Mesenchymal stem cell (in vitro differentiated cells and primary cell): ENCODE results near the gene ISYNA1.

Experiments
- DNase-seq: peaks from one replicate; pipeline ENCODE4 v3.0.0-alpha.2; 2013
- H2AFZ ChIP-seq: one replicate; pipeline ENCODE4 v1.6.1; 2013; ENCODE audit warnings: low read depth, mild to moderate bottlenecking, control low read depth, inconsistent platforms, low read length, moderate library complexity
- H2AK5ac ChIP-seq: 2 replicates; pipeline ENCODE4 v1.6.1; 2013; ENCODE audit warnings: low read length, moderate library complexity, mild to moderate bottlenecking, inconsistent platforms; ENCODE audit not compliant: severe bottlenecking
- H2BK120ac ChIP-seq: one replicate; pipeline ENCODE4 v1.6.1; 2013; ENCODE audit warnings: low read depth, mild to moderate bottlenecking, inconsistent platforms, low read length, moderate library complexity
- H2BK12ac ChIP-seq, 2 experiments: one replicate each; pipeline ENCODE4 v1.6.1; 2013; ENCODE audit warnings: inconsistent platforms in 2 of 2, low read length in 2 of 2, mild to moderate bottlenecking in 2 of 2, moderate library complexity in 2 of 2, control low read depth in 1 of 2
- H2BK15ac ChIP-seq: one replicate; pipeline ENCODE4 v1.6.1; 2013; ENCODE audit warnings: mild to moderate bottlenecking, low read depth, inconsistent platforms; ENCODE audit not compliant: poor library complexity, severe bottlenecking
- H2BK5ac ChIP-seq: 2 replicates; pipeline ENCODE4 v1.6.1; 2013; ENCODE audit warnings: low read depth, mild to moderate bottlenecking, low read length, control low read depth, inconsistent platforms; ENCODE audit not compliant: poor library complexity, severe bottlenecking
- H3K14ac ChIP-seq, 2 experiments: one replicate each; pipeline ENCODE4 v1.6.1; 2013; ENCODE audit warnings: inconsistent platforms in 2 of 2, low read length in 2 of 2, control low read depth in 1 of 2, mild to moderate bottlenecking in 1 of 2, moderate library complexity in 1 of 2
- H3K18ac ChIP-seq, 2 experiments: one replicate each; pipeline ENCODE4 v1.6.1; 2013; ENCODE audit warnings: inconsistent platforms in 2 of 2, low read length in 2 of 2, control low read depth in 1 of 2, low read depth in 1 of 2, mild to moderate bottlenecking in 1 of 2
- H3K23ac ChIP-seq, 2 experiments: one replicate each; pipeline ENCODE4 v1.6.1; 2013; ENCODE audit warnings: inconsistent platforms in 2 of 2, low read length in 2 of 2, mild to moderate bottlenecking in 2 of 2, moderate library complexity in 2 of 2, control low read depth in 1 of 2
- H3K27ac ChIP-seq: 2 replicates; pipeline ENCODE4 v1.5.1; 2013; ENCODE audit warnings: mild to moderate bottlenecking, moderate library complexity, low read length, control low read depth, inconsistent platforms; ENCODE audit not compliant: poor library complexity, severe bottlenecking
- H3K27me3 ChIP-seq, 2 experiments: 2 replicates each; pipeline versions ENCODE4 v1.6.1 to v1.7.0; 2013; ENCODE audit warnings: low read length in 2 of 2, mild to moderate bottlenecking in 2 of 2, moderate library complexity in 2 of 2, control low read depth in 1 of 2, inconsistent platforms in 1 of 2; ENCODE audit not compliant: control insufficient read depth in 1 of 2, insufficient read depth in 1 of 2
- H3K36me3 ChIP-seq, 2 experiments: 2 replicates each; pipeline versions ENCODE4 v1.6.1 to v1.7.0; 2013; ENCODE audit warnings: low read length in 2 of 2, control low read depth in 1 of 2, inconsistent platforms in 1 of 2, low read depth in 1 of 2, mild to moderate bottlenecking in 1 of 2; ENCODE audit not compliant: insufficient read depth in 2 of 2, control insufficient read depth in 1 of 2
- H3K4ac ChIP-seq, 2 experiments: one replicate each; pipeline ENCODE4 v1.6.1; 2013; ENCODE audit warnings: inconsistent platforms in 2 of 2, low read length in 2 of 2, mild to moderate bottlenecking in 2 of 2, moderate library complexity in 2 of 2, control low read depth in 1 of 2, low read depth in 1 of 2
- H3K4me1 ChIP-seq: 2 replicates; pipeline ENCODE4 v1.6.1; 2013; ENCODE audit warnings: low read depth, low read length, control low read depth; ENCODE audit not compliant: control insufficient read depth, insufficient read depth
- H3K4me2 ChIP-seq: 2 replicates; pipeline ENCODE4 v1.6.1; 2013; ENCODE audit warnings: low read length, mild to moderate bottlenecking, inconsistent platforms; ENCODE audit not compliant: poor library complexity, severe bottlenecking
- H3K4me3 ChIP-seq, 2 experiments: 2 replicates each; pipeline versions ENCODE4 v1.5.1 to v1.7.0; 2013; ENCODE audit warnings: low read length in 2 of 2, mild to moderate bottlenecking in 2 of 2, control low read depth in 1 of 2, low read depth in 1 of 2; ENCODE audit not compliant: insufficient read depth in 1 of 2
- H3K79me1 ChIP-seq: replicated peaks from 2 replicates; pipeline ENCODE4 v1.6.1; 2013; ENCODE audit warnings: mild to moderate bottlenecking, control low read depth, low read length, inconsistent platforms; ENCODE audit not compliant: poor library complexity, severe bottlenecking
- H3K9ac ChIP-seq: 2 replicates; pipeline ENCODE4 v1.7.0; 2013; ENCODE audit warnings: mild to moderate bottlenecking, low read length, moderate library complexity
- H3K9me3 ChIP-seq: 2 replicates; pipeline ENCODE4 v1.7.0; 2013; ENCODE audit warnings: mild to moderate bottlenecking, low read length; ENCODE audit not compliant: control insufficient read depth
- H4K8ac ChIP-seq: one replicate; pipeline ENCODE4 v1.6.1; 2013; ENCODE audit warnings: inconsistent platforms, mild to moderate bottlenecking, low read length, moderate library complexity
- H4K91ac ChIP-seq: one replicate; pipeline ENCODE4 v1.6.1; 2013; ENCODE audit warnings: mild to moderate bottlenecking, low read length, inconsistent platforms
- WGBS: methylation state at CpG from one replicate; pipeline ENCODE4 v1.1.7; 2013; ENCODE audit warnings: mixed read lengths; 5-methylcytosine and 5-hydroxymethylcytosine counted together

The ISYNA1 gene

DNA sequence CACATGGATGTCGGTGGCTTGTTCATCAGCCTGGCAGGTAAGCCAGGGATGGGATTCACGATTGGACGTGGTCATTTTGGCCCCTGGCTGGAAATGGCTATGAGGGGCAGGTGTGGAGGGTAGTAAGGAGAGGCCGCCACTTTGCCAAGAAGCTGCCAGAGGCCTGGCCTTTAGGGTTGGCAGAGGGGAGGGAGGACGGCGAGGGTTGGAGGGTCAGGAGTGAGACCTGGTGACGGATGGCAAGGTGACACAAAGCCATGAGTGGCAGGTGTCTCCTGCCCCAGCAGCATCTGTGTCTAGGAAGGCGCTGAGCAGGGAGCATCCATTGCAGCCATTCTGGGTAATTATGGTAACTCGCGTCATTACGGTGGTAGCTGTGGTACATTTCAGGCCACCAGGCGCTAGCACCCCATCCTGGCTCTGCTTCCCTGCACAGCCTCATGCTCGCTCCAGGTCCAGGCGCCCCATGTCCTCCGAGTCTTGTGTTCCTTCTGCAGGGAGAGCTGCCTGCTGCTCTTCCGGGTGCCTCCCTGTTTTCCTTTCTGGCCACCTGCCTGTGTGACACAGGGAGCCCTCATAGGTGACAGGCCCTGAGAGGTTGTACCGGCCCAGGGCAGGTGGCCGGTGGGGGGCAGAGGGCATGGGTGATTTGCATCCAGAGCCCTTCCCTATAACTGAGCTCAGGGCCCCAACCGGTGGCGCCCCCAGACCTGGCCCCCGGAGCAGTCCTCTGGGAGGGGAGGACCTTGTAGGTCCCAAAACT lies 14.5 kb downstream of the ISYNA1 start:
- H3K27ac ChIP-seq, result no peak overlapping the region
- no peak overlapping the region for H3K14ac ChIP-seq
- H3K36me3 ChIP-seq, result peaks cover 0 to 33% of the 10 kb centered on the region in 2 experiments
- H2AFZ ChIP-seq, result no peak overlapping the region
- WGBS, result 95% methylated on average over 21 of the region's 21 CpGs
- H3K4me1 ChIP-seq, result peaks cover 68% of the 10 kb centered on the region
- no peak overlapping the region for H2BK12ac ChIP-seq
- H2BK5ac ChIP-seq, result no peak overlapping the region
- no peak overlapping the region for H3K9ac ChIP-seq
- no peaks in the 10 kb centered on the region for H3K9me3 ChIP-seq
- no peak overlapping the region for H2AK5ac ChIP-seq
- no peak overlapping the region for H2BK15ac ChIP-seq
- peak overlapping the region; percentile 52 for H4K8ac ChIP-seq
- H2BK120ac ChIP-seq, result no peak overlapping the region
- H3K4ac ChIP-seq, result no peak overlapping the region
- H4K91ac ChIP-seq, result no peak overlapping the region
- H3K27me3 ChIP-seq, result no peaks in the 10 kb centered on the region
- DNase-seq, result no peak
- no peak overlapping the region for H3K4me3 ChIP-seq
- H3K23ac ChIP-seq, result no peak overlapping the region
- no peak overlapping the region for H3K4me2 ChIP-seq
- no peak overlapping the region for H3K18ac ChIP-seq
- peaks cover 2% of the 10 kb centered on the region for H3K79me1 ChIP-seq

DNA sequence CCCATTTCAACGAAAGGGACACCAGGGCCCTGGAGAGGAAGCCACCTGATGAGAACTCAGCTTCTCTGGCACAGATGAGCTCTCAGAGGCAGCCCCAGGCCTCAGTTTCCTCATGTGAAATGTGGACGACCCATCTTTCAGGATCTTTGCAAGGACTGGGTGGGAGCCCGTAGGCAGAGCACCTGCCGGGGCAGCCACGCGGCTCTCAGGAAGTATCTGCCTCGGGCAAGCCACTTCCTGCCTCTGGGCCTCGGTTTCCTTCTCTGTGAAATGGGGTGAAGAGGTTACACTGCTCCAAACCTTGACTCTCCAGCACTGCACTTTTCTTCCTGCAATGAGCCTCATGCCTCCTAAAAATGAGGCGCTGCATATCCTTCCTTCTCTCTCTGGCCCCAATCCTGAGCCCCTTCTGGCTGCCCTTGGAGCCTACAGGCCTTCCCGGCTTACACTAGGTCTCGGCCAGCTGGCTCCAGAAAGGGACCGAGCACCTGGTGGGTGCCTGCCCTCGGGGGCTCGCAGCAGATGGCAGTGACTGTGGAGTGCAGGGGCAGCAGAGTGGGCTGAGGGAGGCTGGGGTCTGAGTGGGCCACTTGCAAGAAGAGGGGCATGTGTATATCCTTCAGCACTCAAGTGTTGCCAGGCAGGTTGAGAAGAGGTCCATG lies 15.3 kb downstream of the ISYNA1 start:
- no peak overlapping the region for H3K27ac ChIP-seq
- peaks cover 2% of the 10 kb centered on the region for H3K79me1 ChIP-seq
- no peaks in the 10 kb centered on the region for H3K9me3 ChIP-seq
- no peak overlapping the region for H2BK12ac ChIP-seq
- H3K4me3 ChIP-seq, result no peak overlapping the region
- no peak overlapping the region for H2AK5ac ChIP-seq
- peaks cover 71% of the 10 kb centered on the region for H3K4me1 ChIP-seq
- H3K4me2 ChIP-seq, result no peak overlapping the region
- H4K8ac ChIP-seq, result no peak overlapping the region
- H3K9ac ChIP-seq, result no peak overlapping the region
- no peak overlapping the region for H2BK120ac ChIP-seq
- H2AFZ ChIP-seq, result no peak overlapping the region
- no peak overlapping the region for H3K14ac ChIP-seq
- no peak overlapping the region for H2BK5ac ChIP-seq
- peaks cover 0 to 25% of the 10 kb centered on the region in 2 experiments for H3K36me3 ChIP-seq
- H3K23ac ChIP-seq, result no peak overlapping the region
- no peak for DNase-seq
- peak overlapping the region in 1 of 2 experiments; percentile 21 for H3K4ac ChIP-seq
- no peak overlapping the region for H3K18ac ChIP-seq
- H4K91ac ChIP-seq, result no peak overlapping the region
- WGBS, result 95% methylated on average over 14 of the region's 14 CpGs
- no peak overlapping the region for H2BK15ac ChIP-seq
- H3K27me3 ChIP-seq, result no peaks in the 10 kb centered on the region

DNA sequence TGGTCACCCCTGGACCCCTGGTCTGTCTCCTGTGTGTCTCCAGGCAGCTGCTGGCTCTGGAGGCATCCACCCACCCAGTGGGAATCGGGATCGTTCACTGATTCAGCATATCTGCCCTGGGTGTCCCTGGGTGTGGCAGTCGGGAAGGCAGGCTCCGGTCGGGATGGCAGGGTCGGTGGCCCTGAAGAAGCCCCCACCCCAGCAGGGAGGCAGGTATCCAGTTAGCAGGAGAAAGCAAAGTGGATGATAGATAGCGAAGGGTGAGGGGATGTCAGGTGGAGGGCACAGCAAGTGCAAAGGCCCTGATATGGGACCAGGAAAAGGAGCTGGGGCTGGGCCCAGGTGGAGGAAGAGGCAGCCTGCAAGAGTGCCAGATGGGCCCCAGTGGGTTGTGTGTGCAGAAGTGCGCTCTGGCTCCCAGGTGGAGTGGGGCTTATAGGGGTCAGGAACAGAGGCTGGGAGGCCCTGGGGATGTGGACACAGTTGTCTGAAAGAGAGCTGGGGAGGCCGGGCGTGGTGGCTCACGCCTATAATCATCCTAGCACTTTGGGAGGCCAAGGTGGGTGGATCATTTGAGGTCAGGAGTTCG lies 16.5 kb downstream of the ISYNA1 start:
- H3K23ac ChIP-seq, result no peak overlapping the region
- H3K27ac ChIP-seq, result no peak overlapping the region
- peaks cover 2% of the 10 kb centered on the region for H3K79me1 ChIP-seq
- H3K4me3 ChIP-seq, result peak overlapping the region in 1 of 2 experiments; percentile 88
- no peak overlapping the region for H2BK15ac ChIP-seq
- no peak overlapping the region for H2BK120ac ChIP-seq
- H3K4ac ChIP-seq, result no peak overlapping the region
- H2AK5ac ChIP-seq, result no peak overlapping the region
- H2BK12ac ChIP-seq, result no peak overlapping the region
- DNase-seq, result no peak
- H4K91ac ChIP-seq, result no peak overlapping the region
- peak overlapping the region; percentile 24 for H3K4me2 ChIP-seq
- no peaks in the 10 kb centered on the region for H3K27me3 ChIP-seq
- H3K18ac ChIP-seq, result no peak overlapping the region
- no peak overlapping the region for H2AFZ ChIP-seq
- peaks cover 70% of the 10 kb centered on the region for H3K4me1 ChIP-seq
- H2BK5ac ChIP-seq, result no peak overlapping the region
- 82% methylated on average over 8 of the region's 12 CpGs for WGBS
- no peaks in the 10 kb centered on the region for H3K9me3 ChIP-seq
- H3K14ac ChIP-seq, result no peak overlapping the region
- no peak overlapping the region for H4K8ac ChIP-seq
- peak overlapping the region; percentile 95 for H3K9ac ChIP-seq
- peaks cover 0 to 13% of the 10 kb centered on the region in 2 experiments for H3K36me3 ChIP-seq

DNA sequence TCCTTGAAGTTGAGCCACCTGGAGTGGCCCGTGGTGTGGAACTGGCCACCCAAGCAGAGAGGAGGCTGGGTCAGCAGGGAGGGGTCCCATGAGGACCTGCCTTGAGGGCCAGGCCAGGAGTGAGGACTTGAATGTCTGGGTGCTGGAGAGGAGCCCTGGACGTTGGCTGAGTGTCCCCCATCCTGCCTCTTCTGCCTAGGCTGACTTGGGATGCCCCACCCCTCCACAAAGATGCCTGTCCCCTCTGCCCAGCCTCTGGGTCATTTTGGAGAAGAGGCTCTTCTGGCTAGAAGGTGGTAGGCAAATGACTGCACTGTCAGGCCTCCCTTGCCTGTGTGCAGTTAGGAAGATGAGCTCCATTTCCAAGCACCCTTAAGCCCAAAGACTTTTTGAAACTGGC lies 17.0 kb downstream of the ISYNA1 start:
- Histone ChIP-seq H3K79me1 (peaks cover 2% of the 10 kb centered on the region), H3K4me2 (peak overlapping the region; percentile 33), H2AK5ac (no peak overlapping the region), H3K9ac (peak overlapping the region; percentile 95), H3K18ac (no peak overlapping the region), H3K27ac (no peak overlapping the region), H3K23ac (peak overlapping the region in 1 of 2 experiments; percentile 47), H3K4me3 (peak overlapping the region; percentile 11 to 88), H3K4me1 (peaks cover 68% of the 10 kb centered on the region), H4K8ac (peak overlapping the region; percentile 51), H2BK5ac (no peak overlapping the region), H3K4ac (peak overlapping the region in 1 of 2 experiments; percentile 2), H2BK15ac (peak overlapping the region; percentile 70), H3K14ac (peak overlapping the region in 1 of 2 experiments; percentile 91), H2BK120ac (no peak overlapping the region), H3K9me3 (no peaks in the 10 kb centered on the region), H2AFZ (no peak overlapping the region), H2BK12ac (peak overlapping the region in 1 of 2 experiments; percentile 40), H3K27me3 (no peaks in the 10 kb centered on the region), H4K91ac (no peak overlapping the region), H3K36me3 (peaks cover 0 to 13% of the 10 kb centered on the region in 2 experiments)
- DNase-seq, result no peak
- 73% methylated on average over 1 of the region's 2 CpGs for WGBS
